IMR-90 (cell line): Measurements from ENCODE around the gene ADD2. TPM values are rescaled to one million over a fixed set of nuclear protein-coding genes. Genes with fewer than 3 reads are reported as not detected.

Experiments used
- ATAC-seq: fragments of 200-7000 bp; cut with Tn5 transposase; 2 replicates; pipeline ENCODE4 v1.9.1; 2020; ENCODE audit warnings: low read depth, mild to moderate bottlenecking, moderate library complexity
- BruUV-seq: library from RNA; stranded (reverse); fragments of 400-500 nt; replicated peaks from 2 replicates; lab custom pipeline; 2021; lab: Mats Ljungman, UMichigan
- CTCF ChIA-PET: fragments of 300-600 bp; formaldehyde crosslinking; extraction: SDS; loops from one replicate; lab custom pipeline; 2021; ENCODE audit warnings: antibody characterized with exemption; lab: Yijun Ruan, JAX
- POLR2A ChIA-PET: fragments of 300-600 bp; sonication (Branson Sonifier 250); formaldehyde crosslinking; loops from one replicate; lab custom pipeline; 2022; ENCODE audit warnings: antibody characterized with exemption; ENCODE audit not compliant: unreplicated experiment; lab: Charles Lee
- DNase-seq: peaks from one replicate; pipeline ENCODE4 v3.0.0; 2013
- H2AFZ ChIP-seq: replicated peaks from 2 replicates; pipeline ENCODE3; 2013; ENCODE audit warnings: low read length, mild to moderate bottlenecking; ENCODE audit not compliant: poor library complexity
- H2AK5ac ChIP-seq: 2 replicates; pipeline ENCODE4 v1.6.1; 2013; ENCODE audit warnings: low read depth, low read length, inconsistent platforms
- H2AK9ac ChIP-seq: replicated peaks from 2 replicates; pipeline ENCODE3; 2013; ENCODE audit warnings: mild to moderate bottlenecking, low read depth, low read length, moderate library complexity; ENCODE audit not compliant: poor library complexity
- H2BK120ac ChIP-seq: 2 replicates; pipeline ENCODE4 v1.6.1; 2013; ENCODE audit warnings: low read depth, low read length, inconsistent platforms
- H2BK15ac ChIP-seq: 3 replicates; pipeline ENCODE4 v1.6.1; 2013; ENCODE audit warnings: low read depth, low read length, inconsistent platforms
- H2BK20ac ChIP-seq: 2 replicates; pipeline ENCODE4 v1.6.1; 2013; ENCODE audit warnings: low read depth, mild to moderate bottlenecking, inconsistent platforms, low read length, moderate library complexity
- H2BK5ac ChIP-seq: 2 replicates; pipeline ENCODE4 v1.6.1; 2013; ENCODE audit warnings: mild to moderate bottlenecking, low read depth, low read length, inconsistent platforms; ENCODE audit not compliant: poor library complexity, severe bottlenecking
- H3K14ac ChIP-seq: replicated peaks from 2 replicates; pipeline ENCODE4 v1.6.1; 2013; ENCODE audit warnings: low read depth, low read length, inconsistent platforms
- H3K18ac ChIP-seq: 2 replicates; pipeline ENCODE4 v1.6.1; 2013; ENCODE audit warnings: low read depth, low read length, control low read depth
- H3K23ac ChIP-seq: 2 replicates; pipeline ENCODE4 v1.6.1; 2013; ENCODE audit warnings: low read depth, low read length, inconsistent platforms
- H3K27ac ChIP-seq: 2 replicates; pipeline ENCODE4 v1.5.1; 2013; ENCODE audit warnings: mild to moderate bottlenecking, control low read depth, low read length; ENCODE audit not compliant: insufficient read depth
- H3K27me3 ChIP-seq: 2 replicates; pipeline ENCODE4 v1.6.1; 2013; ENCODE audit warnings: low read length; ENCODE audit not compliant: control insufficient read depth, insufficient read depth
- H3K36me3 ChIP-seq: 2 replicates; pipeline ENCODE4 v1.6.1; 2013; ENCODE audit warnings: low read length, mixed read lengths; ENCODE audit not compliant: control insufficient read depth, insufficient read depth
- H3K4ac ChIP-seq: 2 replicates; pipeline ENCODE4 v1.6.1; 2013; ENCODE audit warnings: low read depth, low read length, inconsistent platforms
- H3K4me1 ChIP-seq: 2 replicates; pipeline ENCODE4 v1.6.1; 2013; ENCODE audit warnings: low read length, mixed read lengths; ENCODE audit not compliant: control insufficient read depth, insufficient read depth
- H3K4me2 ChIP-seq: 2 replicates; pipeline ENCODE4 v1.6.1; 2013; ENCODE audit warnings: low read depth, mild to moderate bottlenecking, control low read depth, low read length, moderate library complexity
- H3K4me3 ChIP-seq: 2 replicates; pipeline ENCODE4 v1.5.1; 2013; ENCODE audit warnings: low read depth, mild to moderate bottlenecking, control low read depth, low read length, moderate library complexity; ENCODE audit not compliant: insufficient read depth
- H3K56ac ChIP-seq: 2 replicates; pipeline ENCODE4 v1.6.1; 2013; ENCODE audit warnings: low read length, inconsistent platforms; ENCODE audit not compliant: insufficient read depth; ENCODE audit errors: extremely low read depth
- H3K79me1 ChIP-seq, 2 experiments: 2 replicates each; pipeline ENCODE4 v1.6.1; 2013; ENCODE audit warnings: low read length in 2 of 2, inconsistent platforms in 1 of 2, low read depth in 1 of 2
- H3K9ac ChIP-seq: 2 replicates; pipeline ENCODE4 v1.6.1; 2013; ENCODE audit warnings: low read depth, low read length, control low read depth
- H3K9me1 ChIP-seq: 2 replicates; pipeline ENCODE4 v1.6.1; 2013; ENCODE audit warnings: low read length, inconsistent platforms; ENCODE audit not compliant: insufficient read depth
- H3K9me3 ChIP-seq: 2 replicates; pipeline ENCODE4 v1.6.1; 2013; ENCODE audit warnings: low read length; ENCODE audit not compliant: control insufficient read depth, insufficient read depth
- H4K20me1 ChIP-seq: 2 replicates; pipeline ENCODE4 v1.6.1; 2013; ENCODE audit warnings: low read length, inconsistent platforms; ENCODE audit not compliant: insufficient read depth
- H4K5ac ChIP-seq: 2 replicates; pipeline ENCODE4 v1.6.1; 2013; ENCODE audit warnings: mild to moderate bottlenecking, low read depth, low read length, control low read depth
- H4K8ac ChIP-seq, 2 experiments: 2 replicates each; pipeline ENCODE4 v1.6.1; 2013; ENCODE audit warnings: low read depth in 2 of 2, low read length in 2 of 2, control low read depth in 1 of 2, inconsistent platforms in 1 of 2
- H4K91ac ChIP-seq: 2 replicates; pipeline ENCODE4 v1.6.1; 2013; ENCODE audit warnings: low read depth, low read length, inconsistent platforms; ENCODE audit not compliant: insufficient read depth
- BHLHE40 ChIP-seq: fragments of 150-350 bp; IDR thresholded peaks from 2 replicates; pipeline ENCODE4 v1.6.1; 2016; ENCODE audit warnings: mild to moderate bottlenecking, low read depth, low read length
- CEBPB ChIP-seq: IDR thresholded peaks from 2 replicates; pipeline ENCODE4 v1.6.1; 2012; ENCODE audit warnings: low read depth, low read length, improper control_type of control experiment
- CHD1 ChIP-seq: IDR thresholded peaks from 2 replicates; pipeline ENCODE4 v1.6.1; 2012; ENCODE audit warnings: low read depth, low read length, improper control_type of control experiment
- CTCF ChIP-seq: conservative IDR thresholded peaks from 2 replicates; pipeline ENCODE4 v1.5.1; 2012; ENCODE audit warnings: mild to moderate bottlenecking, low read depth, low read length, improper control_type of control experiment
- ELK1 ChIP-seq: fragments of 150-350 bp; IDR thresholded peaks from 2 replicates; pipeline ENCODE4 v1.6.1; 2016; ENCODE audit warnings: low read depth, mild to moderate bottlenecking, low read length, moderate library complexity, borderline replicate concordance
- FOS ChIP-seq: fragments of 150-350 bp; IDR thresholded peaks from 2 replicates; pipeline ENCODE4 v1.6.1; 2016; ENCODE audit warnings: low read depth, low read length
- MAFK ChIP-seq: IDR thresholded peaks from 2 replicates; pipeline ENCODE4 v1.6.1; 2012; ENCODE audit warnings: low read depth, low read length, improper control_type of control experiment
- MAZ ChIP-seq: IDR thresholded peaks from 2 replicates; pipeline ENCODE4 v1.6.1; 2012; ENCODE audit warnings: low read depth, mild to moderate bottlenecking, low read length, improper control_type of control experiment, moderate library complexity, borderline replicate concordance
- MXI1 ChIP-seq: IDR thresholded peaks from 2 replicates; pipeline ENCODE4 v1.6.1; 2012; ENCODE audit warnings: low read depth, mild to moderate bottlenecking, low read length, moderate library complexity, borderline replicate concordance
- NFE2L2 ChIP-seq: fragments of 150-350 bp; IDR thresholded peaks from 2 replicates; pipeline ENCODE4 v1.6.1; 2016; ENCODE audit warnings: low read depth, mild to moderate bottlenecking, low read length
- POLR2A ChIP-seq: IDR thresholded peaks from 2 replicates; pipeline ENCODE4 v1.6.1; 2012; ENCODE audit warnings: mild to moderate bottlenecking, low read depth, low read length
- RAD21 ChIP-seq: IDR thresholded peaks from 2 replicates; pipeline ENCODE4 v1.6.1; 2012; ENCODE audit warnings: low read length, improper control_type of control experiment
- RCOR1 ChIP-seq: IDR thresholded peaks from 2 replicates; pipeline ENCODE4 v1.6.1; 2012; ENCODE audit warnings: mild to moderate bottlenecking, low read length, improper control_type of control experiment; ENCODE audit not compliant: insufficient replicate concordance
- RFX5 ChIP-seq: IDR thresholded peaks from 2 replicates; pipeline ENCODE4 v1.8.0; 2012; ENCODE audit warnings: low read depth, mild to moderate bottlenecking, low read length, moderate library complexity
- SMC3 ChIP-seq: fragments of 150-350 bp; IDR thresholded peaks from 2 replicates; pipeline ENCODE4 v1.6.1; 2016; ENCODE audit warnings: low read depth, mild to moderate bottlenecking, antibody characterized with exemption, low read length, moderate library complexity
- USF2 ChIP-seq: fragments of 150-350 bp; IDR thresholded peaks from 2 replicates; pipeline ENCODE4 v1.6.1; 2017; ENCODE audit warnings: mild to moderate bottlenecking, antibody characterized with exemption, low read length, low read depth
- WGBS, 2 experiments: methylation state at CpG; one replicate each; pipeline versions ENCODE4 v1.1.5 to v1.1.7; 2013; ENCODE audit warnings: missing lambda C conversion rate in 2 of 2; ENCODE audit not compliant: insufficient read length in 1 of 2; ENCODE audit errors: extremely low coverage in 2 of 2; 5-methylcytosine and 5-hydroxymethylcytosine counted together
- dilution Hi-C: fragments of 300-500 bp; cut with HindIII; formaldehyde crosslinking; loops from one replicate; pipeline ENCODE4 v1.14.3; 2018; ENCODE audit warnings: low sequenced_read_pairs; ENCODE audit not compliant: unreplicated experiment
- in situ Hi-C: fragments of 300-500 bp; cut with MboI; formaldehyde crosslinking; loops from 3 replicates; pipeline ENCODE4 v1.14.3; 2019; ENCODE audit warnings: low sequenced_read_pairs, inconsistent platforms, mixed read lengths
- intact Hi-C: fragments of 100-400 bp; cut with micrococcal nuclease; formaldehyde crosslinking; loops from 2 replicates; pipeline ENCODE4 v1.10.0; 2022
- polyA plus RNA-seq, 3 experiments: library from polyadenylated mRNA; depleted of rRNA; stranded (reverse); fragments of >200 nt; gene quantifications; 2 replicates each; pipeline ENCODE4 v1.2.3, GENCODE V29; 2012; ENCODE audit warnings: low replicate concordance in 1 of 3
- total RNA-seq: library from RNA; depleted of rRNA; stranded (reverse); fragments of >200 nt; gene quantifications from 2 replicates; pipeline ENCODE4 v1.2.3, GENCODE V29; 2012

Gene ADD2
- total and polyA plus RNA-seq, 2 of the 4 experiments (the other 2 are of a cell fraction): not detected

- H3K27ac ChIP-seq: no peak overlapping the region
- DNase-seq: no peak
- H3K9me1 ChIP-seq: no peaks in the 10 kb centered on the region
- no peaks in the 10 kb centered on the region for H3K4me1 ChIP-seq
- no peak overlapping the region for H2AK9ac ChIP-seq
- no peak for TF ChIP-seq RFX5
- no peak for TF ChIP-seq MAZ
- no peak for TF ChIP-seq CTCF
- no peak for TF ChIP-seq FOS
- TF ChIP-seq CHD1: no peak
- no peak for TF ChIP-seq RCOR1
- TF ChIP-seq CEBPB: no peak
- TF ChIP-seq USF2: no peak
- TF ChIP-seq RAD21: no peak
- no peak for TF ChIP-seq MXI1
- TF ChIP-seq SMC3: no peak
- TF ChIP-seq ELK1: no peak
- no peak for TF ChIP-seq POLR2A
- TF ChIP-seq MAFK: no peak
- no peak for TF ChIP-seq NFE2L2
- TF ChIP-seq BHLHE40: no peak
- no peak overlapping the region for H3K56ac ChIP-seq
- no peak overlapping the region for H4K5ac ChIP-seq
- no peak overlapping the region for H2BK120ac ChIP-seq
- dilution Hi-C loops: no loop called here
- no peak overlapping the region for H4K8ac ChIP-seq
- no peak for ATAC-seq
- H2BK20ac ChIP-seq: no peak overlapping the region
- no peak overlapping the region for H3K4ac ChIP-seq
- H3K9ac ChIP-seq: no peak overlapping the region
- no peak overlapping the region for H3K14ac ChIP-seq
- in situ Hi-C loops: no loop called here
- H3K27me3 ChIP-seq: no peaks in the 10 kb centered on the region
- H3K79me1 ChIP-seq: no peaks in the 10 kb centered on the region
- H2AK5ac ChIP-seq: no peak overlapping the region
- intact Hi-C loops: no loop called here
- no peak overlapping the region for H3K18ac ChIP-seq
- POLR2A ChIA-PET: no interaction called here
- no peaks in the 10 kb centered on the region for H3K36me3 ChIP-seq
- H4K91ac ChIP-seq: no peak overlapping the region
- no peak overlapping the region for H2BK15ac ChIP-seq
- H3K23ac ChIP-seq: no peak overlapping the region
- no peak overlapping the region for H3K4me2 ChIP-seq
- no peaks in the 10 kb centered on the region for H4K20me1 ChIP-seq
- no peaks in the 10 kb centered on the region for H3K9me3 ChIP-seq
- no peak overlapping the region for H3K4me3 ChIP-seq
- CTCF ChIA-PET: no interaction called here
- H2AFZ ChIP-seq: peak overlapping the region; percentile 49
- no peak overlapping the region for H2BK5ac ChIP-seq
- no TSS peak for BruUV-seq
- WGBS, 2 experiments: 86% methylated on average over 3 of the region's 3 CpGs; no CpG with 5 or more reads in 1 of the 2 experiments
Measured at GRCh38 chr2:70747284-70747683, 20.7 kb downstream of the ADD2 start.
